Stomach (tissue), 9 donors: Measurements from ENCODE around the gene STK11. TPM values are rescaled to one million over a fixed set of nuclear protein-coding genes. Genes with fewer than 3 reads are reported as not detected.

Experiments
- DNase-seq, 2 donors: peaks; one replicate each; pipeline versions ENCODE4 v3.0.0 to v3.0.0-alpha.2; 2013 to 2019
- H3K27ac ChIP-seq, 5 donors: fragments of 200-600 bp in 4 of 5; sonication (generic) in 4 of 5; one replicate each; pipeline ENCODE4 v1.5.1; 2013 to 2019; ENCODE audit warnings: mild to moderate bottlenecking in 1 of 5, moderate library complexity in 1 of 5
- H3K27me3 ChIP-seq, 3 donors: fragments of 200-600 bp; sonication (generic); one replicate each; pipeline ENCODE4 v1.5.1; 2017 to 2019; ENCODE audit warnings: mixed run types in 1 of 3
- H3K36me3 ChIP-seq, 4 donors: fragments of 200-600 bp; sonication (generic); 1 replicate in 3 of 4; 2 replicates in 1 of 4; pipeline ENCODE4 v1.5.1; 2016 to 2019
- H3K4me1 ChIP-seq, 4 donors: fragments of 200-600 bp; sonication (generic); one replicate each; pipeline ENCODE4 v1.5.1; 2016 to 2019
- H3K4me3 ChIP-seq, 4 donors: fragments of 200-600 bp; sonication (generic) in 3 of 4; one replicate each; pipeline ENCODE4 v1.5.1; 2016 to 2019; ENCODE audit warnings: mild to moderate bottlenecking in 1 of 4
- H3K9me3 ChIP-seq, 4 donors: fragments of 200-600 bp; sonication (generic); one replicate each; pipeline ENCODE4 v1.5.1; 2016 to 2019
- EP300 ChIP-seq: sonication (generic); formaldehyde crosslinking; IDR thresholded peaks from one replicate; pipeline ENCODE4 v1.6.1; 2017; ENCODE audit warnings: antibody characterized with exemption
- POLR2A ChIP-seq, 4 donors: fragments of 450-650 bp; IDR thresholded peaks; one replicate each; pipeline ENCODE4 v1.6.1; 2016; ENCODE audit warnings: antibody characterized with exemption in 4 of 4, control low read depth in 2 of 4, mild to moderate bottlenecking in 1 of 4, moderate library complexity in 1 of 4
- POLR2AphosphoS5 ChIP-seq, 3 donors: sonication (generic); formaldehyde crosslinking; IDR thresholded peaks; one replicate each; pipeline ENCODE4 v1.6.1; 2016; ENCODE audit warnings: antibody characterized with exemption in 3 of 3
- WGBS, 5 donors: extraction: QIAGEN DNeasy Blood & Tissue Kit in 3 of 5; methylation state at CpG; one replicate each; pipeline versions ENCODE4 v1.1.5 to v1.1.7; 2013 to 2018; 5-methylcytosine and 5-hydroxymethylcytosine counted together
- intact Hi-C: fragments of 100-400 bp; cut with DNase I; formaldehyde crosslinking; loops from one replicate; pipeline ENCODE4 v1.15.1; 2023; ENCODE audit warnings: low total_unique reads
- polyA plus RNA-seq, 3 donors: library from polyadenylated mRNA; stranded (reverse); fragments of 200-250 nt; gene quantifications; one replicate each; pipeline ENCODE4 v1.2.3, GENCODE V29; 2013
- total RNA-seq, 5 donors: library from RNA; depleted of rRNA; stranded (reverse); fragments of >200 nt; gene quantifications; one replicate each; pipeline versions ENCODE4 v1.1.0 to v1.2.3, GENCODE V29; 2014 to 2016
- TF ChIP-seq, protein P1 (sequence below), 7 experiments: fragments of 450-650 bp in 4 of 7; fragments of 200-600 bp in 3 of 7; sonication (generic) in 3 of 7; IDR thresholded peaks; one replicate each; pipeline ENCODE4 v1.5.1; 2016 to 2019; ENCODE audit warnings: antibody characterized with exemption in 7 of 7, control low read depth in 2 of 7, mild to moderate bottlenecking in 1 of 7
- donor health status: healthy with polysubstance abuse.
- donor health status: Bipolar disorder and iron deficiency.
- donor health status: healthy.

Gene STK11
- total and polyA plus RNA-seq, 8 donors = 43.1 to 368 (median 63.1) TPM

DNA sequence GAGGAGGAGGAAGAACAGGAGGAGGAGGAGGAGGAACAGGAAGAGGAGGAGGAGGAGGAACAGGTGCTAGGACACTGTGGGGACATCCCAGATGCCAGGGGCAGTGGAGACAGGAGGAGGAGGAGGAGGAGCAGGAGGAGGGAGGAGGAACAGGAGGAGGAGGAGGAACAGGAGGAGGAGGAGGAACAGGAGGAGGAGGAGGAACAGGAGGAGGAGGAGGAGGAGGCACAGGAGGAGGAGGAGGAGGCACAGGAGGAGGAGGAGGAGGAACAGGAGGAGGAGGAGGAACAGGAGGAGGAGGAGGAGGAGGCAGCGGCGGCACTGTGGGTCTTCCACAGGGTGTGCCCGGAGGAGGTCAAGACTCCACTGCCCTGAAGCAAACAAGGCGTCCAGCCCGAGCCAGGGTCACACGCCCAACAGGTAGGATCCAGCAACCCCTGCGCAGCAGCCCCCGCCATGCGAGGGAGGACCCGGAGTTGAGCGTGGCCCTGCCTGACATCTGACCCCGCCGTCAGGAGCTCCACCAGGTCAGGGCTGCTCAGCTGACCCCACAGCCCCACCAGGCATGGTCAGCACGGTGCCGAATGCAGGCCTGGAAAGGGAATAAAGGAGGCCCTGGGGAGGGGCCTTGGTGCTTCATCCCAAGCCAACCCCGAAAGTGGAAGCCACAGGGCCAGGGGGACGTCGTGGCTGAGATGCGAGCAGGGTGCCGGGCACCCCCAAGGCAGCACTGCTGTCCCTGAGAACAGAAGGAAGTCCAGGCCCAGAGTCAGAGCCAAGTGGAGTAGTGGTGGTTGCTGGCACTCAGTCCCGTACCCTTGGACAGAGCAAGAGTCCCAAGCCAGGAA lies 40.7 kb upstream of the STK11 start:
- intact Hi-C loops = no loop called here
- Histone ChIP-seq H3K27me3 (no peaks in the 10 kb centered on the region), H3K4me1 (peaks cover 21 to 75% (median 64%) of the 10 kb centered on the region in 4 donors), H3K9me3 (no peaks in the 10 kb centered on the region), H3K4me3 (peak overlapping the region in 1 of 4 donors; percentile 14), H3K27ac (peak overlapping the region in 2 of 5 donors; percentile 33 to 46), H3K36me3 (peaks cover 0 to 46% (median 26%) of the 10 kb centered on the region in 4 donors)
- no peak for TF ChIP-seq EP300
- TF ChIP-seq POLR2AphosphoS5 (IDR thresholded peaks at IDR 0.05) = no peak
- TF ChIP-seq, protein P1, sequence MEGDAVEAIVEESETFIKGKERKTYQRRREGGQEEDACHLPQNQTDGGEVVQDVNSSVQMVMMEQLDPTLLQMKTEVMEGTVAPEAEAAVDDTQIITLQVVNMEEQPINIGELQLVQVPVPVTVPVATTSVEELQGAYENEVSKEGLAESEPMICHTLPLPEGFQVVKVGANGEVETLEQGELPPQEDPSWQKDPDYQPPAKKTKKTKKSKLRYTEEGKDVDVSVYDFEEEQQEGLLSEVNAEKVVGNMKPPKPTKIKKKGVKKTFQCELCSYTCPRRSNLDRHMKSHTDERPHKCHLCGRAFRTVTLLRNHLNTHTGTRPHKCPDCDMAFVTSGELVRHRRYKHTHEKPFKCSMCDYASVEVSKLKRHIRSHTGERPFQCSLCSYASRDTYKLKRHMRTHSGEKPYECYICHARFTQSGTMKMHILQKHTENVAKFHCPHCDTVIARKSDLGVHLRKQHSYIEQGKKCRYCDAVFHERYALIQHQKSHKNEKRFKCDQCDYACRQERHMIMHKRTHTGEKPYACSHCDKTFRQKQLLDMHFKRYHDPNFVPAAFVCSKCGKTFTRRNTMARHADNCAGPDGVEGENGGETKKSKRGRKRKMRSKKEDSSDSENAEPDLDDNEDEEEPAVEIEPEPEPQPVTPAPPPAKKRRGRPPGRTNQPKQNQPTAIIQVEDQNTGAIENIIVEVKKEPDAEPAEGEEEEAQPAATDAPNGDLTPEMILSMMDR (IDR thresholded peaks at IDR 0.05) = no peak
- no peak for TF ChIP-seq POLR2A (IDR thresholded peaks at IDR 0.05)
- DNase-seq = peak in 1 of 2 donors; percentile 38
- WGBS, 5 donors = 68 to 79% (median 71%) methylated on average over 18 to 21 of the region's 21 CpGs

DNA sequence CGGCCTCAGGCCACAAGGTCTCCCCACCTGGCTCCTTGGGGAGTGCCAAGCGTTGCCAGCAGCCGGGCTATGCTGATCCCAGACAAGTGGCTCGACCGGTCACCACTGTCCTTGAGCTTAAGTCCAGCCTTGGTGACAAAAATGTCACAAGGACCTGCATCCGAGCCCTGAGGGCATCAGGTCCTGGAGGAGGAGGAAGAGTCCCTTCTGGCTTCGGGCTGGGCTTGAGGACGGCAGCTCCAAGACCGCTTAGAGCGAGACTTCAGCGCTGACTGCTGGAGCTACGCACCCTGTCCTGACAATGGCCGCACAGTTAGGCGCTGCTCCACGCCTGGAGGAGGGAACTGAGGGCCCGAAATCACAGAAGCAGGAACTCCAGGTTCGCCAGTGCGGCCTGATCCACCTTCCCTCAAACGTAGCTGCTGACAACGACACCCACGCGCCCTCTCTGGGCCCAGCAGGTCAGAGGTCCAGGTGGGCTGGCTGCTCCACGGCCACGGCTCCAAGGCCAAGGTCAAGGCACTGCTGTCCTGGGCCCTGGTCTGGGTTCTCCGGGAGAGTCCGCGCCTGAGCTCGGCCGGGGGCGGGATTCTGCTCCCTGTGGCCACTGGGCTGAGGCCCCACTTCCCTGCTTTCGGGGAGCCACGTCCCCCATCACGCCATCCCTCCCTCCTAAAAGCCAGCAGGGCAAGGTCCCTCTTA lies 38.6 kb upstream of the STK11 start:
- DNase-seq = no peak
- intact Hi-C loops = no loop called here
- H3K4me1 ChIP-seq = peaks cover 41 to 88% (median 75%) of the 10 kb centered on the region in 4 donors
- no peak overlapping the region for H3K4me3 ChIP-seq
- no peak for TF ChIP-seq POLR2AphosphoS5 (IDR thresholded peaks at IDR 0.05)
- no peak for TF ChIP-seq POLR2A (IDR thresholded peaks at IDR 0.05)
- TF ChIP-seq, protein P1 (IDR thresholded peaks at IDR 0.05) = no peak
- TF ChIP-seq EP300 = no peak
- no peaks in the 10 kb centered on the region for H3K9me3 ChIP-seq
- H3K27ac ChIP-seq = peak overlapping the region in 2 of 5 donors; percentile 8 to 85
- H3K27me3 ChIP-seq = no peaks in the 10 kb centered on the region
- H3K36me3 ChIP-seq = peaks cover 0 to 39% (median 18%) of the 10 kb centered on the region in 4 donors
- 84 to 91% (median 90%) methylated on average over 13 to 33 of the region's 33 CpGs for WGBS, 5 donors

DNA sequence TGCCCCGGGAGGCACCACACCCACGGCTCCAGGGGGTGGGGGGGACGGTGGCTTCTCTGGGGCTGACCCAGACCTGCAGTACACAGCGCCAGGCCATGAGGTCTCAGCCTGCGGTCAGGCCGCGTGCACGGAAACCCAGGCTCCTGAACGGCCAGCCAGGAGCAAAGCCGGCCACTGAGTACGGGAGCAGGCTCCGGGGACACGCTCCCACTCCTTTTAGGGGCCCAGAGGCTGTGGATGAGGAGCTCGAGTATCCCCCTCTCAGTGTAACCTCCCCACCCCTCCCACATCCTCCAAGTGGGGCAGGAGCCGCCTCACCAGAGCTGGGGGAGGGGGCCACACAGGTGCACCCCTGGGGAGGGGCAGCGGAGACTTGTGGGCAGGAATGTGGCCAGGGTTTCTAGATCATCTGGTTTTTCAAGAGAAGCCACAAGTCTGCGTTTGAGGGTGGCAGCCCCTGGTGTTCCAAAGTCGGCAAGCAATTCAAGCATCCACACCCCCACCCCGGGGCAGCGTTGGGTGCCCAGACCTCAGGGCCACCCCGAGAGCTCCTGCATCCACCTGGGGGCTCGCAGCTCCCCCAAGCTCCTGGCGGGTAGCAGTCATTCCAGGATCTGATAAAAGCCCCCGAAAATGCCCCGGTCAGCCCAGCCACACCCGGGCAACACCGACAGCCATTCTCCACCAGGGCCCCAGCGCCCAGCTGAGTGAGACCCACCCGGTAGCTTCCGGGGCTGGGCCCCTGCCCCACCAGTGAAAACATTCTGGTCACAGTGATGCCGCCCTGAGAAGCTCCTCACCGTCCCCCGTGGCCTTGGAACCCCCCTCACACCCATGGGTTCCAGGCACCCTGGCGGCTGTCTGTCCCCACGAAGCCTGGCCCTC lies 37.6 kb upstream of the STK11 start:
- no peak for TF ChIP-seq POLR2AphosphoS5 (IDR thresholded peaks at IDR 0.05)
- no peak for TF ChIP-seq EP300
- TF ChIP-seq, protein P1 (IDR thresholded peaks at IDR 0.05) = no peak
- no peak for TF ChIP-seq POLR2A (IDR thresholded peaks at IDR 0.05)
- peak overlapping the region; percentile 31 to 47 (median 34) for H3K4me3 ChIP-seq
- H3K27me3 ChIP-seq = no peaks in the 10 kb centered on the region
- intact Hi-C loops = no loop called here
- H3K9me3 ChIP-seq = no peaks in the 10 kb centered on the region
- no peak for DNase-seq
- peak overlapping the region in 4 of 5 donors; percentile 76 to 98 (median 88) for H3K27ac ChIP-seq
- WGBS, 5 donors = 74 to 85% (median 84%) methylated on average over 17 to 35 of the region's 35 CpGs
- peaks cover 0 to 36% (median 18%) of the 10 kb centered on the region in 4 donors for H3K36me3 ChIP-seq
- H3K4me1 ChIP-seq = peaks cover 48 to 89% (median 83%) of the 10 kb centered on the region in 4 donors
